ENCODE data around the gene HIP1. TPM values are rescaled to one million over a fixed set of nuclear protein-coding genes. Genes with fewer than 3 reads are reported as not detected.
"Not testable (repeated sequence)": the region's sequence is repeated elsewhere in the genome, so short reads cannot be mapped to it uniquely, and the experiment has no call there.

Gene HIP1
- total RNA-seq, 1 donor from 2014 or later = 12.5 TPM

GRCh38 chr7:75727881-75728593, 10.7 kb downstream of the HIP1 start:
- Histone ChIP-seq H3K9ac (ENCODE audit: low read depth in 1 of 3, low read length in 3 of 3) (peak overlapping the region in 1 of 3 donors; percentile 8), H3K27ac (ENCODE audit: low read depth, low read length) (no peak overlapping the region), H3K9me3 (ENCODE audit: control insufficient read depth in 3 of 3, low read length in 3 of 3) (no peaks in the 10 kb centered on the region), H3K27me3 (ENCODE audit: control insufficient read depth in 3 of 3, insufficient read depth in 3 of 3, low read length in 3 of 3) (no peaks in the 10 kb centered on the region), H3K36me3 (ENCODE audit: control insufficient read depth in 3 of 3, insufficient read depth in 3 of 3, low read length in 3 of 3) (no peaks in the 10 kb centered on the region), H3K4me1 (ENCODE audit: control insufficient read depth in 3 of 3, insufficient read depth in 3 of 3, low read length in 3 of 3) (peaks cover 0 to 9% (median 7%) of the 10 kb centered on the region in 3 donors), H3K4me3 (ENCODE audit: low read length in 3 of 3) (no peak overlapping the region)

- H3K4me3 ChIP-seq (ENCODE audit: low read length in 3 of 3) = not testable (repeated sequence)
Measured at GRCh38 chr7:75727351-75727750, 11.4 kb downstream of the HIP1 start.

GRCh38 chr7:75725306-75725705, 13.4 kb downstream of the HIP1 start:
- no peaks in the 10 kb centered on the region for H3K9me3 ChIP-seq (ENCODE audit: control insufficient read depth in 3 of 3, low read length in 3 of 3)
- peaks cover 4 to 9% (median 7%) of the 10 kb centered on the region in 3 donors for H3K4me1 ChIP-seq (ENCODE audit: control insufficient read depth in 3 of 3, insufficient read depth in 3 of 3, low read length in 3 of 3)
- H3K9ac ChIP-seq (ENCODE audit: low read depth in 1 of 3, low read length in 3 of 3) = no peak overlapping the region
- H3K27me3 ChIP-seq (ENCODE audit: control insufficient read depth in 3 of 3, insufficient read depth in 3 of 3, low read length in 3 of 3) = no peaks in the 10 kb centered on the region
- H3K27ac ChIP-seq (ENCODE audit: low read depth, low read length) = no peak overlapping the region
- H3K36me3 ChIP-seq (ENCODE audit: control insufficient read depth in 3 of 3, insufficient read depth in 3 of 3, low read length in 3 of 3) = no peaks in the 10 kb centered on the region
- no peak overlapping the region for H3K4me3 ChIP-seq (ENCODE audit: low read length in 3 of 3)

More at GRCh38 chr7:75727351-75727750, 11.4 kb downstream of the HIP1 start:
- not testable (repeated sequence) for H3K9me3 ChIP-seq (ENCODE audit: control insufficient read depth in 3 of 3, low read length in 3 of 3); H3K27me3 ChIP-seq (ENCODE audit: control insufficient read depth in 3 of 3, insufficient read depth in 3 of 3, low read length in 3 of 3); H3K9ac ChIP-seq (ENCODE audit: low read depth in 1 of 3, low read length in 3 of 3); H3K36me3 ChIP-seq (ENCODE audit: control insufficient read depth in 3 of 3, insufficient read depth in 3 of 3, low read length in 3 of 3); H3K27ac ChIP-seq (ENCODE audit: low read depth, low read length); H3K4me1 ChIP-seq (ENCODE audit: control insufficient read depth in 3 of 3, insufficient read depth in 3 of 3, low read length in 3 of 3)

GRCh38 chr7:75723444-75723843, 15.3 kb downstream of the HIP1 start:
- Histone ChIP-seq H3K36me3 (ENCODE audit: control insufficient read depth in 3 of 3, insufficient read depth in 3 of 3, low read length in 3 of 3) (no peaks in the 10 kb centered on the region), H3K9me3 (ENCODE audit: control insufficient read depth in 3 of 3, low read length in 3 of 3) (no peaks in the 10 kb centered on the region), H3K4me1 (ENCODE audit: control insufficient read depth in 3 of 3, insufficient read depth in 3 of 3, low read length in 3 of 3) (peaks cover 4 to 6% (median 4%) of the 10 kb centered on the region in 3 donors), H3K27me3 (ENCODE audit: control insufficient read depth in 3 of 3, insufficient read depth in 3 of 3, low read length in 3 of 3) (no peaks in the 10 kb centered on the region), H3K27ac (ENCODE audit: low read depth, low read length) (no peak overlapping the region), H3K4me3 (ENCODE audit: low read length in 3 of 3) (no peak overlapping the region), H3K9ac (ENCODE audit: low read depth in 1 of 3, low read length in 3 of 3) (no peak overlapping the region)

GRCh38 chr7:75722373-75722772, 16.4 kb downstream of the HIP1 start:
- peaks cover 0 to 4% (median 0%) of the 10 kb centered on the region in 3 donors for H3K4me1 ChIP-seq (ENCODE audit: control insufficient read depth in 3 of 3, insufficient read depth in 3 of 3, low read length in 3 of 3)
- H3K36me3 ChIP-seq (ENCODE audit: control insufficient read depth in 3 of 3, insufficient read depth in 3 of 3, low read length in 3 of 3) = no peaks in the 10 kb centered on the region
- H3K9me3 ChIP-seq (ENCODE audit: control insufficient read depth in 3 of 3, low read length in 3 of 3) = no peaks in the 10 kb centered on the region
- no peak overlapping the region for H3K9ac ChIP-seq (ENCODE audit: low read depth in 1 of 3, low read length in 3 of 3)
- no peaks in the 10 kb centered on the region for H3K27me3 ChIP-seq (ENCODE audit: control insufficient read depth in 3 of 3, insufficient read depth in 3 of 3, low read length in 3 of 3)
- no peak overlapping the region for H3K4me3 ChIP-seq (ENCODE audit: low read length in 3 of 3)
- H3K27ac ChIP-seq (ENCODE audit: low read depth, low read length) = no peak overlapping the region

GRCh38 chr7:75721922-75722321, 16.8 kb downstream of the HIP1 start:
- not testable (repeated sequence) for H3K27me3 ChIP-seq (ENCODE audit: control insufficient read depth in 3 of 3, insufficient read depth in 3 of 3, low read length in 3 of 3); H3K9me3 ChIP-seq (ENCODE audit: control insufficient read depth in 3 of 3, low read length in 3 of 3); H3K9ac ChIP-seq (ENCODE audit: low read depth in 1 of 3, low read length in 3 of 3); H3K4me3 ChIP-seq (ENCODE audit: low read length in 3 of 3); H3K36me3 ChIP-seq (ENCODE audit: control insufficient read depth in 3 of 3, insufficient read depth in 3 of 3, low read length in 3 of 3); H3K4me1 ChIP-seq (ENCODE audit: control insufficient read depth in 3 of 3, insufficient read depth in 3 of 3, low read length in 3 of 3); H3K27ac ChIP-seq (ENCODE audit: low read depth, low read length)

- Histone ChIP-seq H3K9me3 (ENCODE audit: control insufficient read depth in 3 of 3, low read length in 3 of 3) (no peaks in the 10 kb centered on the region), H3K9ac (ENCODE audit: low read depth in 1 of 3, low read length in 3 of 3) (no peak overlapping the region), H3K27me3 (ENCODE audit: control insufficient read depth in 3 of 3, insufficient read depth in 3 of 3, low read length in 3 of 3) (no peaks in the 10 kb centered on the region), H3K4me3 (ENCODE audit: low read length in 3 of 3) (no peak overlapping the region), H3K4me1 (ENCODE audit: control insufficient read depth in 3 of 3, insufficient read depth in 3 of 3, low read length in 3 of 3) (peaks cover 0 to 4% (median 0%) of the 10 kb centered on the region in 3 donors), H3K27ac (ENCODE audit: low read depth, low read length) (no peak overlapping the region), H3K36me3 (ENCODE audit: control insufficient read depth in 3 of 3, insufficient read depth in 3 of 3, low read length in 3 of 3) (no peaks in the 10 kb centered on the region)
Measured at GRCh38 chr7:75721426-75721825, 17.3 kb downstream of the HIP1 start.

- H3K36me3 ChIP-seq (ENCODE audit: control insufficient read depth in 3 of 3, insufficient read depth in 3 of 3, low read length in 3 of 3) = no peaks in the 10 kb centered on the region
- H3K4me1 ChIP-seq (ENCODE audit: control insufficient read depth in 3 of 3, insufficient read depth in 3 of 3, low read length in 3 of 3) = peaks cover 0 to 4% (median 0%) of the 10 kb centered on the region in 3 donors
- H3K27ac ChIP-seq (ENCODE audit: low read depth, low read length) = no peak overlapping the region
- H3K4me3 ChIP-seq (ENCODE audit: low read length in 3 of 3) = no peak overlapping the region
- no peak overlapping the region for H3K9ac ChIP-seq (ENCODE audit: low read depth in 1 of 3, low read length in 3 of 3)
- no peaks in the 10 kb centered on the region for H3K27me3 ChIP-seq (ENCODE audit: control insufficient read depth in 3 of 3, insufficient read depth in 3 of 3, low read length in 3 of 3)
- H3K9me3 ChIP-seq (ENCODE audit: control insufficient read depth in 3 of 3, low read length in 3 of 3) = no peaks in the 10 kb centered on the region
Measured at GRCh38 chr7:75719626-75720025, 19.1 kb downstream of the HIP1 start.

GRCh38 chr7:75718390-75719031, 20.2 kb downstream of the HIP1 start:
- H3K27me3 ChIP-seq (ENCODE audit: control insufficient read depth in 3 of 3, insufficient read depth in 3 of 3, low read length in 3 of 3) = no peaks in the 10 kb centered on the region
- no peak overlapping the region for H3K9ac ChIP-seq (ENCODE audit: low read depth in 1 of 3, low read length in 3 of 3)
- H3K36me3 ChIP-seq (ENCODE audit: control insufficient read depth in 3 of 3, insufficient read depth in 3 of 3, low read length in 3 of 3) = no peaks in the 10 kb centered on the region
- no peak overlapping the region for H3K27ac ChIP-seq (ENCODE audit: low read depth, low read length)
- no peak overlapping the region for H3K4me3 ChIP-seq (ENCODE audit: low read length in 3 of 3)
- peaks cover 0 to 5% (median under 1%) of the 10 kb centered on the region in 3 donors for H3K4me1 ChIP-seq (ENCODE audit: control insufficient read depth in 3 of 3, insufficient read depth in 3 of 3, low read length in 3 of 3)
- no peaks in the 10 kb centered on the region for H3K9me3 ChIP-seq (ENCODE audit: control insufficient read depth in 3 of 3, low read length in 3 of 3)

GRCh38 chr7:75717746-75718145, 21.0 kb downstream of the HIP1 start:
- not testable (repeated sequence) for H3K36me3 ChIP-seq (ENCODE audit: control insufficient read depth in 3 of 3, insufficient read depth in 3 of 3, low read length in 3 of 3)
- peaks cover 7 to 12% (median 8%) of the 10 kb centered on the region in 3 donors for H3K4me1 ChIP-seq (ENCODE audit: control insufficient read depth in 3 of 3, insufficient read depth in 3 of 3, low read length in 3 of 3)

More at GRCh38 chr7:75717746-75718145, 21.0 kb downstream of the HIP1 start:
- H3K27me3 ChIP-seq (ENCODE audit: control insufficient read depth in 3 of 3, insufficient read depth in 3 of 3, low read length in 3 of 3); H3K27ac ChIP-seq (ENCODE audit: low read depth, low read length); H3K9me3 ChIP-seq (ENCODE audit: control insufficient read depth in 3 of 3, low read length in 3 of 3); H3K4me3 ChIP-seq (ENCODE audit: low read length in 3 of 3); H3K9ac ChIP-seq (ENCODE audit: low read depth in 1 of 3, low read length in 3 of 3): not testable (repeated sequence)

All from skeletal muscle tissue (tissue), 4 donors.